HCT116 (cell line): ENCODE measurements around the gene HCN2. TPM values are rescaled to one million over a fixed set of nuclear protein-coding genes. Genes with fewer than 3 reads are reported as not detected.

Experiments
- ATAC-seq: fragments of 200-7000 bp; cut with Tn5 transposase; 2 replicates; pipeline ENCODE4 v1.9.1; 2020; ENCODE audit warnings: mild to moderate bottlenecking, moderate library complexity
- BruUV-seq: library from RNA; stranded (reverse); fragments of 400-500 nt; replicated peaks from 2 replicates; lab custom pipeline; 2021; lab: Mats Ljungman, UMichigan
- CTCF ChIA-PET: fragments of 300-600 bp; sonication (Branson Sonifier 250); formaldehyde crosslinking; loops from one replicate; lab custom pipeline; 2021; ENCODE audit warnings: antibody characterized with exemption; lab: Charles Lee
- POLR2A ChIA-PET: fragments of 300-600, 350-600 bp; sonication (Branson Sonifier 250); formaldehyde crosslinking; loops from one replicate; lab custom pipeline; 2021; ENCODE audit warnings: antibody characterized with exemption; lab: Charles Lee
- RAD21 ChIA-PET, 2 experiments: fragments of 300-600 bp; sonication (Branson Sonifier 250); formaldehyde crosslinking; loops; one replicate each; lab custom pipeline; 2023; ENCODE audit warnings: low total read pairs in 2 of 2; ENCODE audit not compliant: uncharacterized antibody in 2 of 2, unreplicated experiment in 2 of 2, low non-redundant PET in 1 of 2; lab: Charles Lee
- DNase-seq: peaks from one replicate; pipeline ENCODE4 v3.0.0-alpha.2; 2010; ENCODE audit warnings: low read depth, low spot score
- H2AFZ ChIP-seq: fragments of 200-600 bp; shearing (Covaris generic), sonication (generic); 2 replicates; pipeline ENCODE4 v1.6.1; 2017; ENCODE audit warnings: low read depth, mixed run types, mixed read lengths, antibody characterized with exemption, low read length; ENCODE audit not compliant: poor library complexity, severe bottlenecking
- H3K27ac ChIP-seq: 2 replicates; pipeline ENCODE4 v1.5.1; 2012; ENCODE audit warnings: low read depth, low read length
- H3K27me3 ChIP-seq: fragments of 200-600 bp; sonication (generic); 2 replicates; pipeline ENCODE4 v1.6.1; 2016; ENCODE audit warnings: mixed run types, low read length, mixed read lengths; ENCODE audit not compliant: insufficient read depth
- H3K36me3 ChIP-seq, 2 experiments: fragments of 200-500 bp in 1 of 2; fragments of 200-600 bp in 1 of 2; sonication (Bioruptor generic) in 1 of 2; sonication (generic) in 1 of 2; 2 replicates each; pipeline versions ENCODE4 v1.5.1 to v1.6.1; 2014 to 2016; ENCODE audit warnings: low read length in 2 of 2, inconsistent platforms in 1 of 2, mixed read lengths in 1 of 2, mixed run types in 1 of 2; ENCODE audit not compliant: insufficient read depth in 2 of 2, control insufficient read depth in 1 of 2
- H3K4me1 ChIP-seq, 2 experiments: fragments of 200-600 bp in 1 of 2; sonication (generic) in 1 of 2; 2 replicates each; pipeline versions ENCODE4 v1.5.1 to v1.6.1; 2012 to 2017; ENCODE audit warnings: low read length in 2 of 2, inconsistent platforms in 1 of 2, mild to moderate bottlenecking in 1 of 2, mixed read lengths in 1 of 2, mixed run types in 1 of 2, moderate library complexity in 1 of 2; ENCODE audit not compliant: insufficient read depth in 2 of 2, control insufficient read depth in 1 of 2
- H3K4me2 ChIP-seq: fragments of 200-600 bp; sonication (generic); 2 replicates; pipeline ENCODE4 v1.6.1; 2017; ENCODE audit warnings: mixed run types, low read length, mixed read lengths
- H3K4me3 ChIP-seq, 2 experiments: fragments of 200-600 bp in 1 of 2; sonication (generic) in 1 of 2; replicated peaks in 1 of 2; 2 replicates each; pipeline ENCODE4 v1.5.1; 2011 to 2016; ENCODE audit warnings: low read length in 2 of 2, control low read depth in 1 of 2, low read depth in 1 of 2, mild to moderate bottlenecking in 1 of 2, mixed read lengths in 1 of 2, mixed run types in 1 of 2
- H3K79me2 ChIP-seq: fragments of 200-600 bp; sonication (generic); 2 replicates; pipeline ENCODE4 v1.6.1; 2017; ENCODE audit warnings: mild to moderate bottlenecking, mixed run types, low read length, moderate library complexity, mixed read lengths; ENCODE audit not compliant: insufficient read depth
- H3K9ac ChIP-seq: fragments of 200-600 bp; sonication (generic); 2 replicates; pipeline ENCODE4 v1.6.1; 2016; ENCODE audit warnings: low read length, mixed read lengths
- H3K9me2 ChIP-seq: fragments of 200-600 bp; sonication (generic), shearing (Covaris generic); 2 replicates; pipeline ENCODE4 v1.6.1; 2017; ENCODE audit warnings: mixed run types, mild to moderate bottlenecking, moderate library complexity; ENCODE audit not compliant: insufficient read depth
- H3K9me3 ChIP-seq, 2 experiments: fragments of 200-500 bp in 1 of 2; fragments of 200-600 bp in 1 of 2; sonication (Bioruptor generic) in 1 of 2; sonication (generic) in 1 of 2; 2 replicates each; pipeline ENCODE4 v1.6.1; 2014 to 2017; ENCODE audit warnings: low read length in 2 of 2, mixed read lengths in 2 of 2, inconsistent platforms in 1 of 2, low read depth in 1 of 2, mild to moderate bottlenecking in 1 of 2, mixed run types in 1 of 2, moderate library complexity in 1 of 2; ENCODE audit not compliant: control insufficient read depth in 1 of 2, insufficient read depth in 1 of 2
- H4K20me1 ChIP-seq: fragments of 200-600 bp; sonication (generic), shearing (Covaris generic); 2 replicates; pipeline ENCODE4 v1.6.1; 2017; ENCODE audit warnings: mixed run types, mild to moderate bottlenecking, moderate library complexity; ENCODE audit not compliant: insufficient read depth
- CEBPB ChIP-seq: IDR thresholded peaks from 2 replicates; pipeline ENCODE4 v1.6.1; 2012; ENCODE audit warnings: low read depth
- ELF1 ChIP-seq: IDR thresholded peaks from 2 replicates; pipeline ENCODE4 v1.6.1; 2012; ENCODE audit warnings: low read depth, borderline replicate concordance
- EZH2phosphoT487 ChIP-seq: fragments of 200-600 bp; IDR thresholded peaks from 2 replicates; pipeline ENCODE4 v1.6.1; 2018; ENCODE audit warnings: antibody characterized with exemption, borderline replicate concordance
- FOSL1 ChIP-seq: IDR thresholded peaks from 2 replicates; pipeline ENCODE4 v1.6.1; 2012; ENCODE audit warnings: low read depth
- JUND ChIP-seq: IDR thresholded peaks from 2 replicates; pipeline ENCODE4 v1.6.1; 2012
- POLR2A ChIP-seq: IDR thresholded peaks from 2 replicates; pipeline ENCODE4 v1.7.0; 2011; ENCODE audit warnings: borderline replicate concordance; ENCODE audit not compliant: insufficient read depth, insufficient read length; ENCODE audit errors: extremely low read depth
- POLR2AphosphoS5 ChIP-seq: IDR thresholded peaks from 2 replicates; pipeline ENCODE4 v1.6.1; 2011; ENCODE audit warnings: mild to moderate bottlenecking, low read depth, low read length, moderate library complexity
- SIN3A ChIP-seq: IDR thresholded peaks from 2 replicates; pipeline ENCODE4 v1.6.1; 2012; ENCODE audit warnings: low read depth
- SRF ChIP-seq: IDR thresholded peaks from 2 replicates; pipeline ENCODE4 v1.6.1; 2012; ENCODE audit warnings: low read depth
- TCF7L2 ChIP-seq: IDR thresholded peaks from 2 replicates; pipeline ENCODE4 v1.7.0; 2011; ENCODE audit warnings: borderline replicate concordance, inconsistent platforms; ENCODE audit not compliant: insufficient read depth, insufficient read length; ENCODE audit errors: extremely low read depth
- YY1 ChIP-seq: IDR thresholded peaks from 2 replicates; pipeline ENCODE4 v1.6.1; 2011; ENCODE audit warnings: low read length, low read depth, moderate library complexity, mild to moderate bottlenecking; ENCODE audit not compliant: insufficient replicate concordance; ENCODE audit errors: extremely low read depth
- ZNF274 ChIP-seq: fragments of 200-500 bp; sonication (Bioruptor generic); IDR thresholded peaks from 2 replicates; pipeline ENCODE4 v1.6.1; 2014; ENCODE audit warnings: mild to moderate bottlenecking, low read depth, low read length, inconsistent platforms
- intact Hi-C: fragments of 100-400 bp; cut with micrococcal nuclease; formaldehyde crosslinking; loops from 2 replicates; pipeline ENCODE4 v1.10.0; 2022
- total RNA-seq: library from RNA; stranded (reverse); gene quantifications from one replicate; pipeline ENCODE4 v1.2.1, GENCODE V29; 2021; ENCODE audit not compliant: unreplicated experiment
- TF ChIP-seq, protein P1 (sequence below), 3 experiments: fragments of 200-600 bp in 1 of 3; sonication (generic) in 1 of 3; IDR thresholded peaks in 2 of 3; conservative IDR thresholded peaks in 1 of 3; 2 replicates each; pipeline ENCODE4 v1.5.1; 2012 to 2017; ENCODE audit warnings: low read depth in 2 of 3, low read length in 2 of 3, antibody characterized with exemption in 1 of 3, borderline replicate concordance in 1 of 3, control low read depth in 1 of 3, mild to moderate bottlenecking in 1 of 3, mixed read lengths in 1 of 3, mixed run types in 1 of 3, moderate library complexity in 1 of 3; ENCODE audit not compliant: insufficient read depth in 1 of 3
- TF ChIP-seq, protein P2 (sequence below): IDR thresholded peaks from 2 replicates; pipeline ENCODE4 v1.6.1; 2012
- TF ChIP-seq, protein P3 (sequence below): IDR thresholded peaks from 2 replicates; pipeline ENCODE4 v1.6.1; 2012

HCN2 gene
- total RNA-seq, 1 experiment from 2014 or later: 2.4 TPM

DNA sequence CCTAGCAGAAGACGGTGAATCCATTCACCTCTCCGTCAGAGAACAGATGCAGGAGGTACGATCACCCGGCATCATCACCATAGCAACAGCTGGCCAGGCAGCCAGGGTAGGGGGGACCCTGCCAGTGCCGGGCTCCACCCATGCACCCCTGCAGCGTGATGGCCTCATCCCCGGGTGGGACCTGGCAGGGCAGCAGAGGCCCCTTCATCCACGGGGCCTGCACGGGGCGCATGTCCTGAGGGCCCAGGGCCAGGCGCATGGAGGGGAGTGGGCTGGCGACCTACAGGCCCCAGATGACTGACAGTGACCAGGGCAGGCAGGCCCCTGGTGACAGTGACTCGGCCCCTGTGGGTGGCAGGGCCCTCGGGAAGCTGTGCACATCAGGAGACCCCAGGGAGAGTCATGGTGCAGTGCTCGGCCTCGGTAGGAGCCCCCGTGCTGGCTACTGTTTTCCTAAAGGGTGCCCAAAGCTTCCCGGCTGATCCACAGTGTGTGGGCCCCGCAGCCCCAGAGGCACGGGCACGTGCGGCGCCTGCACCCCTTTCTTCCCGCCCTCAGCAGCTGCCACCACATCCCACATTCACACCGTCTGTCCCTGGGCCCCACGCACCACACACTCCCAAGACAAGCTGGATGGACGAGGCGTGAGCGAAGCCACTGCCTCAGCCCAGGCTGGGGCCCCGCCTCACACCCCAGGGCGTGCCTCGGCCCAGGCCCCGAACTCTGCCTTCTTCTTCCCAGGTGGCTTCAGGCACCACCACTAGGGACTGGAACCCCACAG is 68.6 kb downstream of the HCN2 start (continued):
- TF ChIP-seq EZH2phosphoT487: no peak
- TF ChIP-seq CEBPB: no peak
- TF ChIP-seq, protein P1, sequence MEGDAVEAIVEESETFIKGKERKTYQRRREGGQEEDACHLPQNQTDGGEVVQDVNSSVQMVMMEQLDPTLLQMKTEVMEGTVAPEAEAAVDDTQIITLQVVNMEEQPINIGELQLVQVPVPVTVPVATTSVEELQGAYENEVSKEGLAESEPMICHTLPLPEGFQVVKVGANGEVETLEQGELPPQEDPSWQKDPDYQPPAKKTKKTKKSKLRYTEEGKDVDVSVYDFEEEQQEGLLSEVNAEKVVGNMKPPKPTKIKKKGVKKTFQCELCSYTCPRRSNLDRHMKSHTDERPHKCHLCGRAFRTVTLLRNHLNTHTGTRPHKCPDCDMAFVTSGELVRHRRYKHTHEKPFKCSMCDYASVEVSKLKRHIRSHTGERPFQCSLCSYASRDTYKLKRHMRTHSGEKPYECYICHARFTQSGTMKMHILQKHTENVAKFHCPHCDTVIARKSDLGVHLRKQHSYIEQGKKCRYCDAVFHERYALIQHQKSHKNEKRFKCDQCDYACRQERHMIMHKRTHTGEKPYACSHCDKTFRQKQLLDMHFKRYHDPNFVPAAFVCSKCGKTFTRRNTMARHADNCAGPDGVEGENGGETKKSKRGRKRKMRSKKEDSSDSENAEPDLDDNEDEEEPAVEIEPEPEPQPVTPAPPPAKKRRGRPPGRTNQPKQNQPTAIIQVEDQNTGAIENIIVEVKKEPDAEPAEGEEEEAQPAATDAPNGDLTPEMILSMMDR (IDR thresholded peaks at IDR 0.05 in 2 of 3, conservative IDR thresholded peaks at IDR 0.05 in 1 of 3; ENCODE audit: borderline replicate concordance in 1 of 3, insufficient read depth in 1 of 3, low read depth in 2 of 3, low read length in 2 of 3): no peak
- no peak for TF ChIP-seq JUND

DNA sequence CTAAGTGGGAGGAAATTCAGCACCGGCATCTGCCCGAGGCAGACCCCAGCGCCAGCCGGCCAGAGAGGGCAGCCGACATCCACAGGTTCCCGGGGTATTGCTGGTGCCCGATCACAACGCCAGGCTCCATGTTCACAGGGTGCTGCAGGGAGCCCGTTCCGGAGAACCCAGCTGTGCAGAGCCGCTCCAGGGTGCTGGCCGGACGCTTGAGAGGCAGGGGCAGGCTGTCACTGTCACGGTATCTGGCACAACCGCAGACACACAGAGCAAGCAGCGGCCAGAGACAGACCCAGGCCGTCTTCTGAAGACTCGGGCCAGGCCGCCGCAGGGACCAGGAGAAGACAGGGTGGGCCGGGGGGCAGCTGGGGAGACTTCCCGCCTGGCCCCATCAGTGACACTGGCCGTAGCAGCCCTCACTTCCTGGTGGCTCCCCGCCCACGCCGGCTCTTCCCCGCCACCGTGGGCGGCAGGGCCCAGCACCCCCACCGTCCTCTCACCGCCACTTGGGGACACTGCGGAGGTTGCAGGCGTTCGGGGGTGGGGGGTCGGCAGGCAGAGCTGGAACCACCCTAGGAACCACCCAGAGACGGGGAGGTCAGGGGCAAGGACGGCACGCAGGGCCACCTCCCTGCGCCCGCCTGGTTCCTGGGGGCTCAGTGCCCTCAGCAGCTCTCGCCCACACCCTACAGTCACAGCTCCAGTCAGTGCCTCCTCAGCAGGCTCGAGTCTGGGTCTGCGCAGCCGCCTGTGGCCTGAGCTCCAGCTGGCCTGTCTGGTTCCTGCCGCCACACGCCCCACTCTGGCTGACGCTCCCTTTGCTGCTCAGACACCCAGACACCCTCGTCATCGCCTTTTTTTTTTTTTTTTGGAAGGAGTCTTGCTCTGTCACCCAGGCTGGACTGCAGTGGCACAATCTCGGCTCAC is 69.5 kb downstream of the HCN2 start:
- peaks cover 88% of the 10 kb centered on the region for H3K79me2 ChIP-seq
- BruUV-seq: no TSS peak
- H3K36me3 ChIP-seq: peaks cover 3 to 21% of the 10 kb centered on the region in 2 experiments; a peak in 3 of 4 replicates
- no peak for DNase-seq
- RAD21 ChIA-PET: no interaction called here
- H3K9ac ChIP-seq: no peak overlapping the region
- H3K4me3 ChIP-seq: no peak overlapping the region
- CTCF ChIA-PET: no interaction called here
- H2AFZ ChIP-seq: no peak overlapping the region
- H3K4me2 ChIP-seq: no peak overlapping the region
- no peaks in the 10 kb centered on the region for H3K27me3 ChIP-seq
- no peak overlapping the region; the same call in 1 of the 2 replicates for H3K27ac ChIP-seq
- TF ChIP-seq POLR2AphosphoS5 (no peak), EZH2phosphoT487 (no peak), POLR2A (no peak), SIN3A (no peak), FOSL1 (no peak), SRF (no peak), YY1 (no peak), ELF1 (no peak), TCF7L2 (no peak), ZNF274 (no peak)
- TF ChIP-seq, protein P2, sequence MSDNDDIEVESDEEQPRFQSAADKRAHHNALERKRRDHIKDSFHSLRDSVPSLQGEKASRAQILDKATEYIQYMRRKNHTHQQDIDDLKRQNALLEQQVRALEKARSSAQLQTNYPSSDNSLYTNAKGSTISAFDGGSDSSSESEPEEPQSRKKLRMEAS: no peak
- TF ChIP-seq, protein P1 (IDR thresholded peaks at IDR 0.05 in 2 of 3, conservative IDR thresholded peaks at IDR 0.05 in 1 of 3; ENCODE audit: borderline replicate concordance in 1 of 3, insufficient read depth in 1 of 3, low read depth in 2 of 3, low read length in 2 of 3): no peak
- TF ChIP-seq, protein P3, sequence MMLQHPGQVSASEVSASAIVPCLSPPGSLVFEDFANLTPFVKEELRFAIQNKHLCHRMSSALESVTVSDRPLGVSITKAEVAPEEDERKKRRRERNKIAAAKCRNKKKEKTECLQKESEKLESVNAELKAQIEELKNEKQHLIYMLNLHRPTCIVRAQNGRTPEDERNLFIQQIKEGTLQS: no peak
- ATAC-seq: no peak
- H3K9me3 ChIP-seq: no peaks in the 10 kb centered on the region
- H3K4me1 ChIP-seq: peaks cover 12 to 23% of the 10 kb centered on the region in 2 experiments
- peaks cover 5% of the 10 kb centered on the region; the same call in 1 of the 2 replicates for H4K20me1 ChIP-seq
- intact Hi-C loops: no loop called here
- POLR2A ChIA-PET: interaction anchor here (1.5 kb wide), 1 partner anchor 22 kb away, joined by 3 read pairs; no protein-coding TSS in a partner anchor
- no peaks in the 10 kb centered on the region for H3K9me2 ChIP-seq
